ENCODE data around the gene RASSF8.
A peak's percentile ranks its signal among the peaks of the same experiment; 100 is the strongest.

The RASSF8 gene

GRCh38 chr12:26026713-26027112 lies 68.2 kb downstream of the RASSF8 start:
- DNase-seq (ENCODE audit: low spot score), result no peak
- TF ChIP-seq CTCF (IDR thresholded peaks at IDR 0.05; ENCODE audit: extremely low read depth, missing control alignments), result no peak

GRCh38 chr12:26027401-26027800 lies 68.9 kb downstream of the RASSF8 start:
- no peak for DNase-seq (ENCODE audit: low spot score)
- no peak for TF ChIP-seq CTCF (IDR thresholded peaks at IDR 0.05; ENCODE audit: extremely low read depth, missing control alignments)

- DNase-seq (ENCODE audit: low spot score), result peak; percentile 26
- TF ChIP-seq CTCF (IDR thresholded peaks at IDR 0.05; ENCODE audit: extremely low read depth, missing control alignments), result peak; percentile 58
Observed at GRCh38 chr12:26028953-26029735, 70.7 kb downstream of the RASSF8 start.

GRCh38 chr12:26029736-26030022 lies 71.2 kb downstream of the RASSF8 start:
- DNase-seq (ENCODE audit: low spot score), result no peak
- no peak for TF ChIP-seq CTCF (IDR thresholded peaks at IDR 0.05; ENCODE audit: extremely low read depth, missing control alignments)

GRCh38 chr12:26030371-26030770 lies 71.9 kb downstream of the RASSF8 start:
- no peak for TF ChIP-seq CTCF (IDR thresholded peaks at IDR 0.05; ENCODE audit: extremely low read depth, missing control alignments)
- no peak for DNase-seq (ENCODE audit: low spot score)

- no peak for DNase-seq (ENCODE audit: low spot score)
- TF ChIP-seq CTCF (IDR thresholded peaks at IDR 0.05; ENCODE audit: extremely low read depth, missing control alignments), result no peak
Observed at GRCh38 chr12:26031318-26031717, 72.8 kb downstream of the RASSF8 start.

GRCh38 chr12:26031827-26032226 lies 73.3 kb downstream of the RASSF8 start:
- DNase-seq (ENCODE audit: low spot score), result no peak
- TF ChIP-seq CTCF (IDR thresholded peaks at IDR 0.05; ENCODE audit: extremely low read depth, missing control alignments), result no peak

All from GM20000 (cell line).